ENCODE data around the gene RTL10.

RTL10 gene

DNA sequence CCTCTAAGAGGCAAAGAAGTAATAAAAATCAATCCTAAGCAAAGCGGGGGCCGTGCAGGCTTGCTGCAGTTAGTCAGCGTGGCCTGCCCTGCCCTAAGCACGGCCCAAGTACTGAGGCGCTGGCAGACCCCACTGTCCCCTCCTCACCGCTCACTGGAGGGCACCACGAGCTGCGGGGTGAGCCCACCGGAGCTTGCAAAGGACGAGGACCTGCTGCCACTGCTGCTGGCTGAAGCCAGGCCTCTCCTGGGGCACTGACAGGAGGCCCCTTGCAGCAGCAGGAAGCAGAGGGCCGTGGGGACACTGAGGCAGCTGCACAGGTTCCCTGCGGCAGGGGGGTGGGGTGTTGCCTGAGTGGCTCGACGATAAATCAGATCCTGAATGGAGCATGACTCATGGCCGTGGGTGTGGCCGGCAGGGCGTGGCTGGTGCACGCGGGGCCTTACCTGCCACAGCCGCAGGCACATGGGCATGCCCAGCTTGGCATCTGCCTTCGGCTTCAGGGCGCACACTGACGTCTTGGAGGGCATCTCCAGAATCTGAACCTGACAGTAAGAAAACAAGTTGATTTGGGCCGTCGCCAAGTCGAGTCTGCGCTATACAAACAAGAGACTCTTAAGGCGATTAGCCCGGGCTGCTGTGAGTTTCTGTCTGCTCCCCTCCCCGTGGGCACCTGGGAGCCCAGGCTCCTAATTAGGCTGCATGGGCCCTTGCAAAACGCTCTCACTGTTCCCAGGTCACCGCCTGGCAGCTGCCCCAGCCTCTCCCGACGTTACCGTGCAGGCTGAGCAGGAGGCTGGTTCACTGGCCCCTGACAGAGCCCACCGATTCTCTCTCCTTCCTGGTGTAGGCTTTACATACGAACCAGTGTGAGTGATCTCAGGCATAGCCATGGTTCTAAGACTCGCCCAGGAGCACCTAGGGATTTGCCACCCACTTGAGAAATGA is 48.2 kb downstream of the RTL10 start:
- H3K36me3 ChIP-seq (ENCODE audit: insufficient read depth, low read length) = peaks cover 48% of the 10 kb centered on the region
- peaks cover 4% of the 10 kb centered on the region; the same call in 1 of the 2 replicates for H4K20me1 ChIP-seq (ENCODE audit: insufficient read depth, low read length)
- H3K9me3 ChIP-seq (ENCODE audit: insufficient read depth, low read length, severe bottlenecking) = no peaks in the 10 kb centered on the region
- DNase-seq = no peak
- H3K4me2 ChIP-seq (ENCODE audit: insufficient read depth, low read length) = no peak overlapping the region
- ATAC-seq (ENCODE audit: insufficient read depth, low read depth) = no peak
- H3K27ac ChIP-seq (ENCODE audit: low read length) = no peak overlapping the region
- H3K4me3 ChIP-seq (ENCODE audit: low read depth in 1 of 2, low read length in 2 of 2) = no peak overlapping the region
- no peaks in the 10 kb centered on the region for H3K4me1 ChIP-seq (ENCODE audit: insufficient read depth, low read length)
- no peak overlapping the region for H3K9ac ChIP-seq (ENCODE audit: low read depth, low read length)
- TF ChIP-seq, protein P1, sequence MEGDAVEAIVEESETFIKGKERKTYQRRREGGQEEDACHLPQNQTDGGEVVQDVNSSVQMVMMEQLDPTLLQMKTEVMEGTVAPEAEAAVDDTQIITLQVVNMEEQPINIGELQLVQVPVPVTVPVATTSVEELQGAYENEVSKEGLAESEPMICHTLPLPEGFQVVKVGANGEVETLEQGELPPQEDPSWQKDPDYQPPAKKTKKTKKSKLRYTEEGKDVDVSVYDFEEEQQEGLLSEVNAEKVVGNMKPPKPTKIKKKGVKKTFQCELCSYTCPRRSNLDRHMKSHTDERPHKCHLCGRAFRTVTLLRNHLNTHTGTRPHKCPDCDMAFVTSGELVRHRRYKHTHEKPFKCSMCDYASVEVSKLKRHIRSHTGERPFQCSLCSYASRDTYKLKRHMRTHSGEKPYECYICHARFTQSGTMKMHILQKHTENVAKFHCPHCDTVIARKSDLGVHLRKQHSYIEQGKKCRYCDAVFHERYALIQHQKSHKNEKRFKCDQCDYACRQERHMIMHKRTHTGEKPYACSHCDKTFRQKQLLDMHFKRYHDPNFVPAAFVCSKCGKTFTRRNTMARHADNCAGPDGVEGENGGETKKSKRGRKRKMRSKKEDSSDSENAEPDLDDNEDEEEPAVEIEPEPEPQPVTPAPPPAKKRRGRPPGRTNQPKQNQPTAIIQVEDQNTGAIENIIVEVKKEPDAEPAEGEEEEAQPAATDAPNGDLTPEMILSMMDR (IDR thresholded peaks at IDR 0.05; ENCODE audit: borderline replicate concordance, extremely low read depth, low read length, poor library complexity, severe bottlenecking) = no peak
- TF ChIP-seq EZH2 (IDR thresholded peaks at IDR 0.05; ENCODE audit: borderline replicate concordance, low read depth, low read length, severe bottlenecking) = no peak
- H3K27me3 ChIP-seq (ENCODE audit: insufficient read depth, low read length, poor library complexity) = no peaks in the 10 kb centered on the region
- no peak overlapping the region for H2AFZ ChIP-seq (ENCODE audit: low read depth, low read length)
- H3K79me2 ChIP-seq (ENCODE audit: insufficient read depth, low read length) = no peaks in the 10 kb centered on the region

DNA sequence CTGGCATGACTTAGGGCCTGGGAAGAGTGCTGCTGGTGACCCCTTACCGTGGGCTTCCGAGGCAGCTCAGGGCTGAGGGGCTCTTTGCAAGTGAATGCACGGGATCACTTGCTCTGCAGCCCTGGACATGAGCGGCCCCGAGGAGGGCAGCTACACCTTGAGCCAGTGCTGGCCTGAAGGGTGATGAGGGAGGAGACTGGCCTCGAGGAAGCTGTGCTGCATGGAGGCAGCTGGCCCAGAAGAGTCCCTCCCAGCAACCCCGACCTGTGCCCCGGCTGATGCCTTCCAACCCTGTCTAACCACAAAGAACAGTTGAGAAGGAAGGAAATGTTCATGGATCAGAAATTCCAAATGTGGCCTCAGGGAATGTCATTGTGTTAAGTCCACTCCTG is 48.9 kb downstream of the RTL10 start:
- Histone ChIP-seq H3K9me3 (ENCODE audit: insufficient read depth, low read length, severe bottlenecking) (no peaks in the 10 kb centered on the region), H3K4me2 (ENCODE audit: insufficient read depth, low read length) (no peak overlapping the region), H4K20me1 (ENCODE audit: insufficient read depth, low read length) (peaks cover 4% of the 10 kb centered on the region; the same call in 1 of the 2 replicates), H3K4me1 (ENCODE audit: insufficient read depth, low read length) (no peaks in the 10 kb centered on the region), H3K36me3 (ENCODE audit: insufficient read depth, low read length) (peaks cover 49% of the 10 kb centered on the region), H3K9ac (ENCODE audit: low read depth, low read length) (no peak overlapping the region), H3K79me2 (ENCODE audit: insufficient read depth, low read length) (no peaks in the 10 kb centered on the region), H2AFZ (ENCODE audit: low read depth, low read length) (no peak overlapping the region), H3K4me3 (ENCODE audit: low read depth in 1 of 2, low read length in 2 of 2) (no peak overlapping the region), H3K27me3 (ENCODE audit: insufficient read depth, low read length, poor library complexity) (no peaks in the 10 kb centered on the region), H3K27ac (ENCODE audit: low read length) (no peak overlapping the region)
- TF ChIP-seq EZH2 (IDR thresholded peaks at IDR 0.05; ENCODE audit: borderline replicate concordance, low read depth, low read length, severe bottlenecking) = no peak
- ATAC-seq (ENCODE audit: insufficient read depth, low read depth) = no peak
- no peak for DNase-seq
